A549 (cell line): Measurements from ENCODE around the gene SOX13. TPM values are rescaled to one million over a fixed set of nuclear protein-coding genes. Genes with fewer than 3 reads are reported as not detected.
A peak's percentile ranks its signal among the peaks of the same experiment; 100 is the strongest.

ENCODE experiments used
- ATAC-seq, 2 experiments: fragments of 200-7000 bp in 1 of 2; fragments of >200 bp in 1 of 2; cut with Nextera tagmentation in 1 of 2; cut with Tn5 transposase in 1 of 2; 3 replicates each; pipeline versions ENCODE4 v1.8.0 to v1.9.1; 2018 to 2020; ENCODE audit warnings: mild to moderate bottlenecking in 1 of 2, moderate library complexity in 1 of 2
- CTCF ChIA-PET: fragments of 300-600 bp; sonication (Branson Sonifier 250); formaldehyde crosslinking; extraction: SDS; loops from one replicate; lab custom pipeline; 2021; ENCODE audit warnings: antibody characterized with exemption, inconsistent platforms; lab: Yijun Ruan, JAX
- POLR2A ChIA-PET: fragments of 350-600 bp; formaldehyde crosslinking; extraction: SDS; loops from one replicate; lab custom pipeline; 2021; ENCODE audit warnings: antibody characterized with exemption, inconsistent platforms; lab: Yijun Ruan, JAX
- DNase-seq, 2 experiments: peaks; one replicate each; pipeline versions ENCODE4 v3.0.0 to v3.0.0-alpha.2; 2011 to 2016; ENCODE audit warnings: low read depth in 1 of 2, low spot score in 1 of 2
- FAIRE-seq: peaks from 2 replicates; lab custom pipeline; 2011; peaks lifted over from hg19 to GRCh38; lab: Jason Lieb, UNC
- H3K27ac ChIP-seq, 2 experiments: fragments of >200 bp; sonication (Bioruptor Twin); formaldehyde crosslinking; 3 replicates each; pipeline ENCODE4 v1.5.1; 2016 to 2017
- H3K4me1 ChIP-seq: fragments of >200 bp; sonication (Bioruptor Twin); formaldehyde crosslinking; 3 replicates; pipeline ENCODE4 v1.6.1; 2016
- H3K4me2 ChIP-seq: fragments of >200 bp; sonication (Bioruptor Twin); formaldehyde crosslinking; 3 replicates; pipeline ENCODE4 v1.6.1; 2016
- H3K4me3 ChIP-seq: fragments of >200 bp; sonication (Bioruptor Twin); formaldehyde crosslinking; 3 replicates; pipeline ENCODE4 v1.5.1; 2016
- H3K9me3 ChIP-seq: fragments of >200 bp; sonication (Bioruptor Twin); formaldehyde crosslinking; 3 replicates; pipeline ENCODE4 v1.6.1; 2016
- BHLHE40 ChIP-seq: IDR thresholded peaks from 2 replicates; pipeline ENCODE4 v1.6.1; 2012; ENCODE audit warnings: low read depth, low read length, inconsistent platforms
- CBX8 ChIP-seq: fragments of 200-600 bp; sonication (generic); IDR thresholded peaks from 2 replicates; pipeline ENCODE4 v1.6.1; 2016
- CEBPB ChIP-seq, 2 experiments: fragments of >200 bp in 1 of 2; sonication (Bioruptor Twin) in 1 of 2; formaldehyde crosslinking in 1 of 2; IDR thresholded peaks; 2 replicates each; pipeline ENCODE4 v1.6.1; 2012 to 2016
- CHD2 ChIP-seq: fragments of 150-350 bp; IDR thresholded peaks from 2 replicates; pipeline ENCODE4 v1.6.1; 2014; ENCODE audit warnings: low read length; ENCODE audit not compliant: partially characterized antibody
- CTCF ChIP-seq: fragments of >200 bp; sonication (Bioruptor Twin); formaldehyde crosslinking; IDR thresholded peaks from 3 replicates; pipeline ENCODE4 v1.5.1; 2016
- ESRRA ChIP-seq: fragments of 150-350 bp; IDR thresholded peaks from 2 replicates; pipeline ENCODE4 v1.6.1; 2014; ENCODE audit warnings: mild to moderate bottlenecking, low read length, borderline replicate concordance
- FOSB ChIP-seq: fragments of 250-450 bp; sonication (Bioruptor Pico); IDR thresholded peaks from 2 replicates; pipeline ENCODE4 v1.5.0; 2020; ENCODE audit warnings: mild to moderate bottlenecking, moderate library complexity
- HDAC2 ChIP-seq: fragments of 200-600 bp; sonication (generic); IDR thresholded peaks from 2 replicates; pipeline ENCODE4 v1.6.1; 2016
- HOXB13 ChIP-seq: fragments of 250-450 bp; sonication (Bioruptor Pico); IDR thresholded peaks from 2 replicates; pipeline ENCODE4 v1.5.0; 2020; ENCODE audit warnings: low read depth, mild to moderate bottlenecking, moderate library complexity
- KDM1A ChIP-seq: fragments of 200-600 bp; sonication (generic); IDR thresholded peaks from 2 replicates; pipeline ENCODE4 v1.6.1; 2016; ENCODE audit warnings: low read depth, mild to moderate bottlenecking
- POLR2A ChIP-seq: IDR thresholded peaks from 2 replicates; pipeline ENCODE4 v1.6.1; 2012; ENCODE audit warnings: mild to moderate bottlenecking, low read length
- RAD21 ChIP-seq, 2 experiments: fragments of >200 bp in 1 of 2; sonication (Bioruptor Twin) in 1 of 2; formaldehyde crosslinking in 1 of 2; IDR thresholded peaks in 1 of 2; conservative IDR thresholded peaks in 1 of 2; 2 replicates in 1 of 2; 3 replicates in 1 of 2; pipeline ENCODE4 v1.6.1; 2012 to 2018; ENCODE audit warnings: inconsistent platforms in 1 of 2
- RARB ChIP-seq: fragments of 250-450 bp; sonication (Bioruptor Pico); IDR thresholded peaks from 2 replicates; pipeline ENCODE4 v1.8.0; 2021; ENCODE audit warnings: mild to moderate bottlenecking, moderate library complexity
- RCOR1 ChIP-seq: fragments of 150-350 bp; IDR thresholded peaks from 2 replicates; pipeline ENCODE4 v1.6.1; 2014; ENCODE audit warnings: antibody characterized with exemption, low read length, low read depth
- RNF2 ChIP-seq: fragments of 200-600 bp; sonication (generic); IDR thresholded peaks from 2 replicates; pipeline ENCODE4 v1.6.1; 2016; ENCODE audit warnings: low read depth, mild to moderate bottlenecking, antibody characterized with exemption, moderate library complexity, borderline replicate concordance
- SMC3 ChIP-seq: fragments of >200 bp; sonication (Bioruptor Twin); formaldehyde crosslinking; IDR thresholded peaks from 3 replicates; pipeline ENCODE4 v1.6.1; 2018; ENCODE audit warnings: inconsistent platforms
- ZFP36 ChIP-seq: fragments of 450-650 bp; IDR thresholded peaks from 2 replicates; pipeline ENCODE4 v1.6.1; 2014; ENCODE audit warnings: borderline replicate concordance; ENCODE audit not compliant: partially characterized antibody
- ZNF302 ChIP-seq: fragments of 250-450 bp; sonication (Bioruptor Pico); IDR thresholded peaks from 2 replicates; pipeline ENCODE4 v1.9.0; 2021; ENCODE audit warnings: inconsistent platforms, mild to moderate bottlenecking, moderate library complexity
- ZSCAN20 ChIP-seq: fragments of 250-450 bp; sonication (Bioruptor Pico); IDR thresholded peaks from 2 replicates; pipeline ENCODE4 v1.8.0; 2022; ENCODE audit warnings: mild to moderate bottlenecking, moderate library complexity
- WGBS: methylation state at CpG from one replicate; pipeline ENCODE4 v1.1.6; 2017; ENCODE audit errors: missing lambda C conversion rate; 5-methylcytosine and 5-hydroxymethylcytosine counted together
- polyA plus RNA-seq, 4 experiments: library from polyadenylated mRNA; depleted of rRNA in 3 of 4; stranded (reverse); fragments of >200 nt; fragmentation: RNase III in 1 of 4; extraction: RNeasy Plus Mini Kit Qiagen cat#74134 plus additional on column Dnase treatment in 1 of 4; gene quantifications; 2 replicates in 3 of 4; 3 replicates in 1 of 4; pipeline ENCODE4 v1.2.3, GENCODE V29; 2011 to 2017
- TF ChIP-seq, protein P1 (sequence below): fragments of 450-650 bp; IDR thresholded peaks from 2 replicates; pipeline ENCODE4 v1.6.1; 2014; ENCODE audit warnings: antibody characterized with exemption
- TF ChIP-seq, protein P2 (sequence below): fragments of 250-450 bp; sonication (Bioruptor Pico); IDR thresholded peaks from 2 replicates; pipeline ENCODE4 v1.5.0; 2020; ENCODE audit warnings: low read depth, mild to moderate bottlenecking, moderate library complexity
- TF ChIP-seq, protein P3 (sequence below): fragments of >200 bp; sonication (Bioruptor Twin); formaldehyde crosslinking; IDR thresholded peaks from 3 replicates; pipeline ENCODE4 v1.6.1; 2016

SOX13 gene
- polyA plus RNA-seq, 2 of the 4 experiments (the other 2 are of a cell fraction): 6.8 to 9.8 TPM

- peak overlapping the region; percentile 80 to 87 for H3K27ac ChIP-seq
- no peak for TF ChIP-seq CHD2
- no peak for TF ChIP-seq CTCF
- no peak for TF ChIP-seq RNF2
- TF ChIP-seq POLR2A: no peak
- no peak for TF ChIP-seq CEBPB (IDR thresholded peaks at IDR 0.05)
- TF ChIP-seq, protein P1, sequence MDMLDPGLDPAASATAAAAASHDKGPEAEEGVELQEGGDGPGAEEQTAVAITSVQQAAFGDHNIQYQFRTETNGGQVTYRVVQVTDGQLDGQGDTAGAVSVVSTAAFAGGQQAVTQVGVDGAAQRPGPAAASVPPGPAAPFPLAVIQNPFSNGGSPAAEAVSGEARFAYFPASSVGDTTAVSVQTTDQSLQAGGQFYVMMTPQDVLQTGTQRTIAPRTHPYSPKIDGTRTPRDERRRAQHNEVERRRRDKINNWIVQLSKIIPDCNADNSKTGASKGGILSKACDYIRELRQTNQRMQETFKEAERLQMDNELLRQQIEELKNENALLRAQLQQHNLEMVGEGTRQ: no peak
- TF ChIP-seq HOXB13: no peak
- TF ChIP-seq CBX8: no peak
- TF ChIP-seq, protein P2, sequence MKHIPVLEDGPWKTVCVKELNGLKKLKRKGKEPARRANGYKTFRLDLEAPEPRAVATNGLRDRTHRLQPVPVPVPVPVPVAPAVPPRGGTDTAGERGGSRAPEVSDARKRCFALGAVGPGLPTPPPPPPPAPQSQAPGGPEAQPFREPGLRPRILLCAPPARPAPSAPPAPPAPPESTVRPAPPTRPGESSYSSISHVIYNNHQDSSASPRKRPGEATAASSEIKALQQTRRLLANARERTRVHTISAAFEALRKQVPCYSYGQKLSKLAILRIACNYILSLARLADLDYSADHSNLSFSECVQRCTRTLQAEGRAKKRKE (CRISPR knock-in tag): no peak
- TF ChIP-seq ZNF302 (CRISPR knock-in tag): no peak
- no peak for TF ChIP-seq FOSB (CRISPR knock-in tag)
- no peak for TF ChIP-seq RAD21 (conservative IDR thresholded peaks at IDR 0.05 in 1 of 2, IDR thresholded peaks at IDR 0.05 in 1 of 2)
- TF ChIP-seq ZFP36: no peak
- CTCF ChIA-PET: interaction anchor here (1.3 to 1.5 kb wide), 3 partner anchors 8 to 234 kb away, joined by 5 to 7 read pairs (median 6); no protein-coding TSS in a partner anchor
- ATAC-seq: no peak; a peak in 1 of 6 replicates
- no peak for FAIRE-seq
- no peak overlapping the region for H3K4me3 ChIP-seq
- no peaks in the 10 kb centered on the region for H3K9me3 ChIP-seq
- peak overlapping the region; percentile 90 for H3K4me2 ChIP-seq
- POLR2A ChIA-PET: no interaction called here
- no peak for DNase-seq
- WGBS: 97% methylated on average over 6 of the region's 6 CpGs
- peaks cover 38% of the 10 kb centered on the region for H3K4me1 ChIP-seq
Observed at GRCh38 chr1:204105131-204105515, 32.2 kb downstream of the SOX13 start.

- no peak overlapping the region for H3K27ac ChIP-seq
- H3K4me1 ChIP-seq: peaks cover 46% of the 10 kb centered on the region
- FAIRE-seq (no peak), ATAC-seq (no peak), DNase-seq (no peak)
- no peak overlapping the region for H3K4me3 ChIP-seq
- ChIA-PET POLR2A (no interaction called here), CTCF (interaction anchor here (1.4 to 1.9 kb wide), 3 partner anchors 11 to 22 kb away, joined by 3 to 14 read pairs (median 8); no protein-coding TSS in a partner anchor)
- TF ChIP-seq KDM1A (peak; percentile 84; the same call in 1 of the 2 replicates), HDAC2 (peak; percentile 64; the same call in 1 of the 2 replicates), ESRRA (no peak), ZFP36 (peak; percentile 82)
- H3K9me3 ChIP-seq: no peaks in the 10 kb centered on the region
- 94% methylated on average over 1 of the region's 1 CpG for WGBS
- no peak overlapping the region for H3K4me2 ChIP-seq
Observed at GRCh38 chr1:204106825-204107224, 33.9 kb downstream of the SOX13 start.

DNA sequence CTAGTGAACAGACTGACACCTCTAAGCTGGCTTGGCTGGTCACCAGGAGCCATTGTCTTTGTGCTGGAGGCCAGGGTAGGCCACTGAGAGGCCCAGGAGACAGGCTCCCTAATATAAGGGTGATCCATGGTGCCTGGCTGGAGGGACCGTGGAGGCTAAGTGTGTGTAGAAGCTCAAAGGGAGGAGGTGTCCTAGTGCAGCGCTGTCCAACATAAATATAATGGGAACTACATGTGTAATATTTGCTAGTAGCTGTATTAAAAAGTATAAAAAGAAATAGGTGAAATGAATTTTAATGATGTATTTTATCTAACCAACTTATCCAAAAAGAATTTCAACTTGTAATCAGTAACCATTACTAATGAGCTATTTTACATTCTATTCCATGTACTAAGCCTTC lies 35.0 kb downstream of the SOX13 start:
- H3K4me2 ChIP-seq: no peak overlapping the region
- ChIA-PET CTCF (interaction anchor here (0.8 to 1.9 kb wide), 6 partner anchors 9 to 246 kb away, joined by 3 to 14 read pairs (median 4); partner anchors contain the start of gene SNRPE), POLR2A (no interaction called here)
- no peak overlapping the region for H3K27ac ChIP-seq
- 89% methylated on average over 2 of the region's 2 CpGs for WGBS
- no peak for TF ChIP-seq RARB
- no peak for TF ChIP-seq ZSCAN20 (CRISPR knock-in tag)
- no peak for TF ChIP-seq CEBPB (IDR thresholded peaks at IDR 0.05)
- no peak for TF ChIP-seq RNF2
- TF ChIP-seq FOSB (CRISPR knock-in tag): no peak
- TF ChIP-seq RCOR1: no peak
- TF ChIP-seq, protein P3, sequence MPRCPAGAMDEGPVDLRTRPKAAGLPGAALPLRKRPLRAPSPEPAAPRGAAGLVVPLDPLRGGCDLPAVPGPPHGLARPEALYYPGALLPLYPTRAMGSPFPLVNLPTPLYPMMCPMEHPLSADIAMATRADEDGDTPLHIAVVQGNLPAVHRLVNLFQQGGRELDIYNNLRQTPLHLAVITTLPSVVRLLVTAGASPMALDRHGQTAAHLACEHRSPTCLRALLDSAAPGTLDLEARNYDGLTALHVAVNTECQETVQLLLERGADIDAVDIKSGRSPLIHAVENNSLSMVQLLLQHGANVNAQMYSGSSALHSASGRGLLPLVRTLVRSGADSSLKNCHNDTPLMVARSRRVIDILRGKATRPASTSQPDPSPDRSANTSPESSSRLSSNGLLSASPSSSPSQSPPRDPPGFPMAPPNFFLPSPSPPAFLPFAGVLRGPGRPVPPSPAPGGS: no peak
- no peak for TF ChIP-seq BHLHE40
- TF ChIP-seq HDAC2: no peak
- TF ChIP-seq SMC3: no peak
- H3K4me3 ChIP-seq: no peak overlapping the region
- no peak for FAIRE-seq
- no peak for DNase-seq
- ATAC-seq: no peak
- peaks cover 35% of the 10 kb centered on the region for H3K4me1 ChIP-seq
- no peaks in the 10 kb centered on the region for H3K9me3 ChIP-seq
